SK-N-MC (cell line): ENCODE results near the gene BANP.
"Not testable (repeated sequence)": the region's sequence is repeated elsewhere in the genome, so short reads cannot be mapped to it uniquely, and the experiment has no call there.

ENCODE experiments used
- EZH2 ChIP-seq: fragments of 200-600 bp; sonication (generic); IDR thresholded peaks from one replicate; pipeline ENCODE4 v1.6.1; 2017; ENCODE audit warnings: antibody characterized with exemption
- FOXP2 ChIP-seq: optimal IDR thresholded peaks from 2 replicates; pipeline ENCODE3; 2011; ENCODE audit warnings: mild to moderate bottlenecking, moderate library complexity; ENCODE audit not compliant: insufficient read depth; ENCODE audit errors: extremely low read length, control extremely low read depth
- POLR2AphosphoS5 ChIP-seq: IDR thresholded peaks from 2 replicates; pipeline ENCODE4 v1.6.1; 2012; ENCODE audit warnings: mild to moderate bottlenecking, low read depth, low read length, borderline replicate concordance

DNA sequence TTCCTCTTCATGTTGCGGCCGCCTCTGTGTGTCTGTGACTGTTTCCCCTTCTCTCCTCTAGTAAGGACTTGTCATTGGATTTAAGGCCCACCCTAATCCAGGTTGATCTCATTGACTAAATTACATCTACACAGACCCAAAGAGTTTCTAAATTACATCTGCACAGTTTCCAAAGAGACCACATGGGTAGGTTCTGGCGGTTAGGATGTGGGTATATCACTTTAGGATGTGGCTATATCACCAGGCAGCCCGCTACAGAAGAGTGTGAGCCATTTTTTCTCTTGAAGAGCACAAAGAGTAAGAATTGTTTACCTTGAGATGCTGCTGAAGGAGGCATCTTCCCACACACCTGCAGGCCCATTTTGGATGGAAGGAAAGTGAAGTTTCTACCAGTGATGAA, 30.1 kb downstream of the BANP start:
- not testable (repeated sequence) for TF ChIP-seq EZH2, POLR2AphosphoS5, FOXP2
